ENCODE measurements around the gene TMPRSS4. TPM values are rescaled to one million over a fixed set of nuclear protein-coding genes. Genes with fewer than 3 reads are reported as not detected.

Gene TMPRSS4, protein sequence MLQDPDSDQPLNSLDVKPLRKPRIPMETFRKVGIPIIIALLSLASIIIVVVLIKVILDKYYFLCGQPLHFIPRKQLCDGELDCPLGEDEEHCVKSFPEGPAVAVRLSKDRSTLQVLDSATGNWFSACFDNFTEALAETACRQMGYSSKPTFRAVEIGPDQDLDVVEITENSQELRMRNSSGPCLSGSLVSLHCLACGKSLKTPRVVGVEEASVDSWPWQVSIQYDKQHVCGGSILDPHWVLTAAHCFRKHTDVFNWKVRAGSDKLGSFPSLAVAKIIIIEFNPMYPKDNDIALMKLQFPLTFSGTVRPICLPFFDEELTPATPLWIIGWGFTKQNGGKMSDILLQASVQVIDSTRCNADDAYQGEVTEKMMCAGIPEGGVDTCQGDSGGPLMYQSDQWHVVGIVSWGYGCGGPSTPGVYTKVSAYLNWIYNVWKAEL
- total RNA-seq (under 1 TPM in 2 of 5 donors, not detected in 3; 0.51 to 0.66 TPM), total RNA-seq (0 to 0.17 (median 0) reads per million in 29 experiments)
- 0.18 TPM for total RNA-seq (2013)

DNA sequence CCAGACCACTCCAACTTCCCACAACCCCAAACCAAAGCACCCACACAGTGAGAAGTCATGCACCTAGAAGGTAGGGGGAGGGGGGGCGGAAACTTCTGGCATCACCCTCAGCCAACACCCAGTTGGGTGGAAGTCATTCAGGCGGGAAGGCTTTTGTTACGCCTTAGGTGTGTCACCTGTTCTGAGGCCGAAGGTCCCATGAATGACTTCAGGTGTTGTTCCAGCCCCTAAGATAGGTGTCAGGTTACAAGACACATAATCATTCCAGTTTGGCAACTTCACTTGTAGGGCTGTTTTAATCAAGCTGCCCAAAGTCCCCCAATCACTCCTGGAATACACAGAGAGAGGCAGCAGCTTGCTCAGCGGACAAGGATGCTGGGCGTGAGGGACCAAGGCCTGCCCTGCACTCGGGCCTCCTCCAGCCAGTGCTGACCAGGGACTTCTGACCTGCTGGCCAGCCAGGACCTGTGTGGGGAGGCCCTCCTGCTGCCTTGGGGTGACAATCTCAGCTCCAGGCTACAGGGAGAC lies at the start of gene TMPRSS4:
Gene TMPRSS4 (plus strand): TSS at position 325 of the 528 bp plus-strand sequence. CDS start 225 bp downstream, outside the sequence.
- 85% methylated on average over 3 of the region's 7 CpGs for WGBS (ENCODE audit: insufficient coverage)
- POLR2A ChIA-PET, result no interaction called here
- Histone ChIP-seq H3K27ac (ENCODE audit: low read length) (no peak within 1 kb of the TSS), H3K9me3 (no peaks in the 10 kb centered on the region), H3K4me3 (ENCODE audit: control insufficient read depth in 1 of 2, extremely low read depth in 1 of 2, low read length in 1 of 2) (no peak within 1 kb of the TSS), H3K36me3 (ENCODE audit: control insufficient read depth in 2 of 2, extremely low read depth in 1 of 2, insufficient read depth in 1 of 2, low read length in 1 of 2) (no peaks in the 10 kb centered on the region), H3K4me1 (ENCODE audit: control insufficient read depth in 1 of 2, extremely low read depth in 1 of 2, insufficient read depth in 2 of 2, low read length in 2 of 2) (peaks cover 0 to 24% of the 10 kb centered on the region in 2 experiments), H3K27me3 (replicated peaks in 1 of 2; ENCODE audit: control insufficient read depth in 2 of 2, extremely low read depth in 1 of 2, insufficient read depth in 2 of 2, low read length in 1 of 2) (peaks cover 0 to 47% of the 10 kb centered on the region in 2 experiments)
- Mint-ChIP-seq H3K27ac (no peak within 1 kb of the TSS), H3K9me3 (no peaks in the 10 kb centered on the region), H3K4me1 (peaks cover 0 to 7% (median 0%) of the 10 kb centered on the region in 3 donors), H3K4me3 (no peak within 1 kb of the TSS), H3K36me3 (no peaks in the 10 kb centered on the region), H3K27me3 (peaks cover 3 to 15% of the 10 kb centered on the region in 2 donors)
- no peak for DNase-seq
- no peak for ATAC-seq (replicated peaks in 1 of 4)
- CTCF ChIA-PET, result no interaction called here

DNA sequence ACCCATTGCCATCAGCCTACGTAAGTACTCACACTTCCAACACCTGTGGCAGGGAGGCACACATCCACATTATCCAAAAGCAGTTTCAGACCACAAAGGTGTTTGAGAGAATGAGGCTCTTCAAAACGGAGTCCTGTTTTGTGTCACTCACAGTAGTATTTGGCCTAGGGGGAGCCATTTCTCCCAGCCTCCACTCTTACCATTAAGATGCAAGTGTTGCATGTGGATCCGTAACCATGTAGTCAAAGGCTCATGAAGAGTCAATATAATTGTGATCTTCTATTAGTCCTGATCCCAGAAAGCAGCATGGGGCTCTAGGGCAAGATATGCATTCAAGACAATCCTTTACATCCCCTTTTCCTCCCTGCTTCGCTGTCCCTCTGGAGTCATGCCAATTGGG lies 49.2 kb upstream of the TMPRSS4 start:
- peaks cover 13 to 38% (median 31%) of the 10 kb centered on the region in 3 donors for H3K4me1 Mint-ChIP-seq
- Histone ChIP-seq H3K9me3 (no peaks in the 10 kb centered on the region), H3K36me3 (ENCODE audit: control insufficient read depth in 2 of 2, extremely low read depth in 1 of 2, insufficient read depth in 1 of 2, low read length in 1 of 2) (no peaks in the 10 kb centered on the region), H3K4me1 (ENCODE audit: control insufficient read depth in 1 of 2, extremely low read depth in 1 of 2, insufficient read depth in 2 of 2, low read length in 2 of 2) (peaks cover 0 to 3% of the 10 kb centered on the region in 2 experiments), H3K27me3 (replicated peaks in 1 of 2; ENCODE audit: control insufficient read depth in 2 of 2, extremely low read depth in 1 of 2, insufficient read depth in 2 of 2, low read length in 1 of 2) (no peaks in the 10 kb centered on the region), H3K27ac (ENCODE audit: low read length) (no peak overlapping the region), H3K4me3 (ENCODE audit: control insufficient read depth in 1 of 2, extremely low read depth in 1 of 2, low read length in 1 of 2) (no peak overlapping the region)
- 100% methylated on average over 1 of the region's 4 CpGs for WGBS (ENCODE audit: insufficient coverage)
- H3K27ac Mint-ChIP-seq, result peak overlapping the region in 1 of 2 donors; percentile 31
- H3K4me3 Mint-ChIP-seq, result no peak overlapping the region
- H3K36me3 Mint-ChIP-seq, result no peaks in the 10 kb centered on the region
- ChIA-PET POLR2A (no interaction called here), CTCF (no interaction called here)
- DNase-seq (no peak), ATAC-seq (replicated peaks in 1 of 4) (no peak)
- no peaks in the 10 kb centered on the region for H3K9me3 Mint-ChIP-seq
- no peaks in the 10 kb centered on the region for H3K27me3 Mint-ChIP-seq

DNA sequence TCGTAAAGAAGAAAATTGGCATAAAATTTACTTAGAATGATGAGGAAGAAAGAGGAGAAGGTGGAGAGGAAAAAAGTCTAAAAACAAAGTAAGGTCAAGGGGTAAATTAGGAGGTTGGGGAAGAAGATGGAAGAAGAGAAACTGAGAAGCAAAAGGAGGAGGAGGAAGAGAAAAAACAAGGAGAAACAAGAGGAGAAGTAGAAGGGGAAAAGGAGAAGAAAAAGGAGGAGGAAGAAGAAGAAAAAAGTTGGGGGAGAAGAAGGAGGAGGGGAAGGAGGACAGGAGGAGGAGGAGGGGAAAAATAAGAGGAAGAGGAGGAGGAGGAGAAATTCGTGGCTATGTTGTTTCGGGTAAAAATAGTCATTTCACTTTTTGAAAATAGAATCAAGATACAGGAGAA lies 48.3 kb upstream of the TMPRSS4 start:
- Histone ChIP-seq H3K4me3 (ENCODE audit: control insufficient read depth in 1 of 2, extremely low read depth in 1 of 2, low read length in 1 of 2) (no peak overlapping the region), H3K27me3 (replicated peaks in 1 of 2; ENCODE audit: control insufficient read depth in 2 of 2, extremely low read depth in 1 of 2, insufficient read depth in 2 of 2, low read length in 1 of 2) (no peaks in the 10 kb centered on the region), H3K4me1 (ENCODE audit: control insufficient read depth in 1 of 2, extremely low read depth in 1 of 2, insufficient read depth in 2 of 2, low read length in 2 of 2) (peaks cover 0 to 3% of the 10 kb centered on the region in 2 experiments), H3K36me3 (ENCODE audit: control insufficient read depth in 2 of 2, extremely low read depth in 1 of 2, insufficient read depth in 1 of 2, low read length in 1 of 2) (no peaks in the 10 kb centered on the region), H3K27ac (ENCODE audit: low read length) (no peak overlapping the region), H3K9me3 (no peaks in the 10 kb centered on the region)
- peaks cover 17 to 42% (median 27%) of the 10 kb centered on the region in 3 donors for H3K4me1 Mint-ChIP-seq
- no peaks in the 10 kb centered on the region for H3K27me3 Mint-ChIP-seq
- no peak overlapping the region for H3K27ac Mint-ChIP-seq
- WGBS (ENCODE audit: insufficient coverage), result 75% methylated on average over 2 of the region's 3 CpGs
- no peak overlapping the region for H3K4me3 Mint-ChIP-seq
- ATAC-seq (replicated peaks in 1 of 4) (no peak), DNase-seq (no peak)
- no peaks in the 10 kb centered on the region for H3K36me3 Mint-ChIP-seq
- no peaks in the 10 kb centered on the region for H3K9me3 Mint-ChIP-seq
- ChIA-PET POLR2A (no interaction called here), CTCF (no interaction called here)

DNA sequence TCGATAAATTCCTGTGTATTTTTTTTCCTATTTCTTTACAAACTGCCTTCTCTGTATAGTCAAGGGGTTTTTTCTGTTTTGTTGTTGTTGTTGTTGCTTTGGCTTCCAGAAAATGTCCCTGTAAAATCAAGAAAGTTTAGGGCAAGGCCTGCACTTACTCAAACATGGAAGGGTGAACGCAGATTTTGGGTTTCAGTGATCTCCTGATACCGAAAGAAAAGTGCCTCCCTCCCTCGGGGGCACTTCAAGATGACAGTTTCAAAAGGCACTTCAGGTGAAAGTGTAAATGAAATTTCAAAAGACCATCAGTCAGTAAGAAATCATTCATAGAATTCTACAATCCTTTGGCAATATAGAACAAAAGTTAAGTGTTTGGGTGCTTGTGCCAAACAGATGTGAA lies 43.4 kb upstream of the TMPRSS4 start:
- Mint-ChIP-seq H3K4me3 (no peak overlapping the region), H3K36me3 (no peaks in the 10 kb centered on the region), H3K27ac (peak overlapping the region; percentile 39 to 59), H3K9me3 (no peaks in the 10 kb centered on the region), H3K4me1 (peaks cover 15 to 44% (median 23%) of the 10 kb centered on the region in 3 donors), H3K27me3 (no peaks in the 10 kb centered on the region)
- POLR2A ChIA-PET, result interaction anchor here in 1 of 2 donors (0.7 kb wide), 1 partner anchor 402 kb away, joined by 5 read pairs; no protein-coding TSS in a partner anchor
- no peak overlapping the region for H3K4me3 ChIP-seq (ENCODE audit: control insufficient read depth in 1 of 2, extremely low read depth in 1 of 2, low read length in 1 of 2)
- ATAC-seq (replicated peaks in 1 of 4) (no peak), DNase-seq (no peak)
- H3K27ac ChIP-seq (ENCODE audit: low read length), result no peak overlapping the region
- CTCF ChIA-PET, result no interaction called here
- no peaks in the 10 kb centered on the region for H3K9me3 ChIP-seq
- no peaks in the 10 kb centered on the region for H3K36me3 ChIP-seq (ENCODE audit: control insufficient read depth in 2 of 2, extremely low read depth in 1 of 2, insufficient read depth in 1 of 2, low read length in 1 of 2)
- H3K4me1 ChIP-seq (ENCODE audit: control insufficient read depth in 1 of 2, extremely low read depth in 1 of 2, insufficient read depth in 2 of 2, low read length in 2 of 2), result peaks cover 0 to 6% of the 10 kb centered on the region in 2 experiments
- WGBS (ENCODE audit: insufficient coverage), result no CpG with 5 or more reads among the region's 4 CpGs
- no peaks in the 10 kb centered on the region for H3K27me3 ChIP-seq (replicated peaks in 1 of 2; ENCODE audit: control insufficient read depth in 2 of 2, extremely low read depth in 1 of 2, insufficient read depth in 2 of 2, low read length in 1 of 2)

DNA sequence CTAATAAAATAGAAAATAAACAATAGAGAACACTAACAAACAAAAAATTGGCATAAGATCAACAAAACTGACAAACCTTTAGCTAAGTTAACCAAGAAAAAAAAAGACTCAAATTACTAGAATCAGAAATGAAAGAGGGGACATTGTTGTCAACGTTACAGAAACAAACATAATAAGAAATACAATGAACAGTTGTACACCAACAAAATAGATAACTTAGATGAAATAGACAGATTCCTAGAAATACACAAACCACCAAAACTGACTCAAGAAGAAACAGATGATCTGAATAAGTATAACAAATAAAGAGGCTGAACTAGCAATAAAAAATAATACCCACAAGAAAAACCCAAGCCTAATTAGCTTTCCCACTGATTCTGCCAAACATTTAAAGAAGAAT lies 34.7 kb upstream of the TMPRSS4 start:
- H3K27me3 ChIP-seq (replicated peaks in 1 of 2; ENCODE audit: control insufficient read depth in 2 of 2, extremely low read depth in 1 of 2, insufficient read depth in 2 of 2, low read length in 1 of 2), result no peaks in the 10 kb centered on the region
- CTCF ChIA-PET, result interaction anchor here in 1 of 2 donors (0.6 to 1.7 kb wide), 4 partner anchors 9 to 238 kb away, joined by 3 to 8 read pairs (median 4); no protein-coding TSS in a partner anchor
- peak overlapping the region; percentile 1 for H3K27ac ChIP-seq (ENCODE audit: low read length)

GRCh38 chr11:118042796-118043195 lies 34.1 kb upstream of the TMPRSS4 start:
- CTCF ChIA-PET, result no interaction called here

More for the DNA sequence above, 34.7 kb upstream of the TMPRSS4 start:
- H3K4me3 Mint-ChIP-seq, result peak overlapping the region in 2 of 3 donors; percentile 17 to 43
- H3K9me3 Mint-ChIP-seq, result no peaks in the 10 kb centered on the region
- WGBS (ENCODE audit: insufficient coverage), result no CpG with 5 or more reads among the region's 1 CpG
- no peak for DNase-seq
- Histone ChIP-seq H3K9me3 (no peaks in the 10 kb centered on the region), H3K36me3 (ENCODE audit: control insufficient read depth in 2 of 2, extremely low read depth in 1 of 2, insufficient read depth in 1 of 2, low read length in 1 of 2) (no peaks in the 10 kb centered on the region), H3K4me3 (ENCODE audit: control insufficient read depth in 1 of 2, extremely low read depth in 1 of 2, low read length in 1 of 2) (no peak overlapping the region), H3K4me1 (ENCODE audit: control insufficient read depth in 1 of 2, extremely low read depth in 1 of 2, insufficient read depth in 2 of 2, low read length in 2 of 2) (peaks cover 31 to 34% of the 10 kb centered on the region in 2 experiments)
- ATAC-seq (replicated peaks in 1 of 4), result no peak
- no peaks in the 10 kb centered on the region for H3K27me3 Mint-ChIP-seq
- H3K4me1 Mint-ChIP-seq, result peaks cover 67 to 82% (median 72%) of the 10 kb centered on the region in 3 donors
- POLR2A ChIA-PET, result interaction anchor here (0.6 kb wide), 4 partner anchors 11 to 56 kb away, joined by 3 to 5 read pairs (median 3); no protein-coding TSS in a partner anchor
- peak overlapping the region; percentile 87 to 88 for H3K27ac Mint-ChIP-seq
- peaks cover 5% of the 10 kb centered on the region for H3K36me3 Mint-ChIP-seq

More at GRCh38 chr11:118042796-118043195, 34.1 kb upstream of the TMPRSS4 start:
- DNase-seq, result peak in 1 of 35 experiments; percentile 23
- Mint-ChIP-seq H3K4me1 (peaks cover 72 to 85% (median 78%) of the 10 kb centered on the region in 3 donors), H3K27ac (peak overlapping the region; percentile 87 to 88), H3K27me3 (no peaks in the 10 kb centered on the region), H3K9me3 (no peaks in the 10 kb centered on the region), H3K4me3 (peak overlapping the region in 1 of 3 donors; percentile 43), H3K36me3 (peaks cover 5% of the 10 kb centered on the region)
- ATAC-seq (replicated peaks in 1 of 4), result peak in 1 of 4 experiments; percentile 24
- WGBS (ENCODE audit: insufficient coverage), result 73% methylated on average over 2 of the region's 4 CpGs
- no peak overlapping the region for H3K4me3 ChIP-seq (ENCODE audit: control insufficient read depth in 1 of 2, extremely low read depth in 1 of 2, low read length in 1 of 2)
- H3K36me3 ChIP-seq (ENCODE audit: control insufficient read depth in 2 of 2, extremely low read depth in 1 of 2, insufficient read depth in 1 of 2, low read length in 1 of 2), result no peaks in the 10 kb centered on the region
- POLR2A ChIA-PET, result no interaction called here
- no peaks in the 10 kb centered on the region for H3K27me3 ChIP-seq (replicated peaks in 1 of 2; ENCODE audit: control insufficient read depth in 2 of 2, extremely low read depth in 1 of 2, insufficient read depth in 2 of 2, low read length in 1 of 2)
- peak overlapping the region; percentile 1 for H3K27ac ChIP-seq (ENCODE audit: low read length)
- H3K9me3 ChIP-seq, result no peaks in the 10 kb centered on the region
- peaks cover 33 to 40% of the 10 kb centered on the region in 2 experiments for H3K4me1 ChIP-seq (ENCODE audit: control insufficient read depth in 1 of 2, extremely low read depth in 1 of 2, insufficient read depth in 2 of 2, low read length in 2 of 2)
